GM10248 (cell line): ENCODE results near the gene LMNTD1.
"Not testable (repeated sequence)": the region's sequence is repeated elsewhere in the genome, so short reads cannot be mapped to it uniquely, and the experiment has no call there.

ENCODE experiments used
- CTCF ChIA-PET: fragments of 300-600 bp; sonication (Branson Sonifier 250); formaldehyde crosslinking; extraction: SDS; loops from one replicate; lab custom pipeline; 2021; ENCODE audit warnings: antibody characterized with exemption; lab: Yijun Ruan, JAX
- POLR2A ChIA-PET: fragments of 350-650 bp; sonication (Branson Sonifier 250); formaldehyde crosslinking; extraction: SDS; loops from one replicate; lab custom pipeline; 2020; ENCODE audit warnings: antibody characterized with exemption; lab: Yijun Ruan, JAX
- DNase-seq: peaks from one replicate; pipeline ENCODE4 v3.0.0; 2012; ENCODE audit errors: extremely low spot score
- CTCF ChIP-seq: IDR thresholded peaks from 2 replicates; pipeline ENCODE4 v1.5.1; 2012; ENCODE audit warnings: mild to moderate bottlenecking, low read depth; ENCODE audit errors: extremely low read depth, missing control alignments, control extremely low read depth

Gene LMNTD1

GRCh38 chr12:25493682-25494081 lies 59.4 kb downstream of the LMNTD1 start:
- no peak for DNase-seq
- CTCF ChIA-PET, result no interaction called here
- no peak for TF ChIP-seq CTCF
- POLR2A ChIA-PET, result no interaction called here

- no peak for TF ChIP-seq CTCF
- no peak for DNase-seq
- CTCF ChIA-PET, result interaction anchor here (0.8 to 1.4 kb wide), 2 partner anchors 11 to 55 kb away, joined by 3 to 5 read pairs; no protein-coding TSS in a partner anchor
- POLR2A ChIA-PET, result no interaction called here
Observed at GRCh38 chr12:25491396-25492325, 61.4 kb downstream of the LMNTD1 start.

GRCh38 chr12:25488956-25489870 lies 63.9 kb downstream of the LMNTD1 start:
- DNase-seq, POLR2A ChIA-PET, CTCF ChIA-PET: not testable (repeated sequence)

GRCh38 chr12:25482625-25483024 lies 70.5 kb downstream of the LMNTD1 start:
- CTCF ChIA-PET, result no interaction called here
- POLR2A ChIA-PET, result no interaction called here
- DNase-seq, result no peak
- no peak for TF ChIP-seq CTCF

- TF ChIP-seq CTCF, result no peak
- no peak for DNase-seq
- POLR2A ChIA-PET, result no interaction called here
- CTCF ChIA-PET, result no interaction called here
Observed at GRCh38 chr12:25480145-25480544, 72.9 kb downstream of the LMNTD1 start.

- DNase-seq, result no peak
- TF ChIP-seq CTCF, result no peak
- CTCF ChIA-PET, result no interaction called here
- POLR2A ChIA-PET, result no interaction called here
Observed at GRCh38 chr12:25477217-25477616, 75.9 kb downstream of the LMNTD1 start.
